ENCODE data around the gene TSPAN32. TPM values are rescaled to one million over a fixed set of nuclear protein-coding genes. Genes with fewer than 3 reads are reported as not detected.
"Not testable (repeated sequence)": the region's sequence is repeated elsewhere in the genome, so short reads cannot be mapped to it uniquely, and the experiment has no call there.

Gene TSPAN32
- polyA plus RNA-seq, 3 donors: 0.75 to 1.9 (median 1.7) TPM

DNA sequence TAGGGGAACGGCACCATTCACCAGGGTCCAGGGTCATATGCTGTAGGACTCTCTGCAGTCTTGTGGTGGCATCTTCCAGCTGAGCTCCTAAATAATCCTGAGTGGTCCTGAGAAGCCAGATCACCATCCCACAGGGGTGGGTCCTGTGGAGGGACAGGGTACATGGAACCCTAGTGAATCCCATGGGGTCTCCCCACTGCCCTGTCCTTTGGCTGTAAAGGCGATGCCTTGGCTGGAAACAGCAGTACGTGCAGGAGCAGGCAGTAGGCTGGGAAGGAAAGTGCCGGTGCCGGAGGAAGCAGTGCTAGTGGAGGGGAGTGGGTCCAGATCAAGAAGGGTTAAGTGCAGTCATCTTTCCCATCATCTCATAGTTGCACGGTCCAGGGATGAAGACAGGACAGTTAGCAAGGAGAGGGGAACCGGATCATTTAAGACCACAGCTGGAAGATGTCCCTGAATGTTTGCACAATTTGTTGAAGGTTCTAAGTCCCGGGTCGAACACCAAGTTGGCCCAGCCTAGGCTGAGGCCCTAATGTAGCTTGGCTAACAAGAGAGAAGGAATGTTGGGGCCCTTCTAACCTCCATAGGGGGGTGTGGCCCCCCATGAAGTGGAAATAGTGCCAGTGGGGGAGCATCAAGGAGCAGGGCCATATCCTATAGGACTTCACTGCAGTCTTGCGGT, 18.1 kb downstream of the TSPAN32 start:
- WGBS, 3 donors: 70 to 85% (median 73%) methylated on average over 10 of the region's 10 CpGs
- no peak overlapping the region for H3K27ac ChIP-seq (ENCODE audit: low read depth, low read length)

DNA sequence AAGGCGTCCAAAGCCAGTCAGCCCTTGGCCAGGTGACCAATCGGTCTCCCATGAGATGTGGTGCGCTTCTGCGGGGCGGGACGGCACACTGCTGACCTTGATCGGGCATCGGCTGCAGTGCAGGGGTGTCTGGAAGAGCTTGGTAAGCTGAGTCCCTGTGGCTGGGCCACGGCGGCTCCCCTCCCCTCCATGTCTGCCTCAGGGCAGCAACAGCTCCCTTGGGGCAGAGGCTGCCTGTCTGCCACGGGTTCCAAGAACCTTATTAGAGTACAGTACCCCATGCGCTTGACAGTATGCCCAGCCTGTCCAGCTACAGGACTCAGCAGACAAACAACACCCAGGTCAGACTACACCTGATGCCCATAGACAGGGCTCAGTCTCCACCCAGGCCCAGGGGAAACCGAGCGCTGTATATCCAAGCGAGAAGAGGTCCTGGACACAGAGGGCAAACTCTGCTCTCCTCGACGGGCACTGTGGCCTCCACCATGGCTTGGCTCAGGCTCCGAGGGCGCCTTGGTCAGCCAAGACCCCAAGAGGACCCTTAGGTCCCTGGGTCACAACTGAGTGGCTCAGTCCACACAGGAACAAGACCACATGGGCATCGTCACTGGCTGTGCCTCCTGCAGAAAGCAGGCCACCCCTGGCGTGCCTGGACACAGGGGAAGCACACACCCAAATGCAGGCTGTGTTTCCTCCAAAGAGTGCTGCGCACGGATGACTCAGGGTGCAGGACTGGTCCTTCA, 18.9 kb downstream of the TSPAN32 start:
- no peak overlapping the region for H3K27ac ChIP-seq (ENCODE audit: low read depth, low read length)
- WGBS, 3 donors: 79 to 85% (median 85%) methylated on average over 23 of the region's 23 CpGs

DNA sequence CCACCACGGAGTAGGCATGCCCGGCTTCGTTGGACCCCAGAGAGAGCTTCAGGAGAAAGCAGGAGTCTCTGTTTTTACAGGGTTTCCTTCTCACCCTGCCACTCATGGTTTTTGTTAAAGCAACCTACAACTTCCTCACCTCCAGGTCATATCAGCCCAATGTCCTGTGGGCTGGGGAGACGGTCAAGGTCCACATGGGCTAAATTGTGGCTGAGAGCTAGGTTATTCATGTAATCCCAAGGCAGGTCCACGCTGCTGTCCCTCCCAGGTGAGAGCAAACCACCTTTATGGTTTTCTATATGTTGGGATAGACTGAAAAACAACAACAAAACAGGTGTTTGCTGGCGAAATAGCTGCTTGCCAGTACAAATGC, 19.5 kb downstream of the TSPAN32 start:
- WGBS, 3 donors: 79 to 88% (median 88%) methylated on average over 6 of the region's 6 CpGs
- H3K27ac ChIP-seq (ENCODE audit: low read depth, low read length): no peak overlapping the region

DNA sequence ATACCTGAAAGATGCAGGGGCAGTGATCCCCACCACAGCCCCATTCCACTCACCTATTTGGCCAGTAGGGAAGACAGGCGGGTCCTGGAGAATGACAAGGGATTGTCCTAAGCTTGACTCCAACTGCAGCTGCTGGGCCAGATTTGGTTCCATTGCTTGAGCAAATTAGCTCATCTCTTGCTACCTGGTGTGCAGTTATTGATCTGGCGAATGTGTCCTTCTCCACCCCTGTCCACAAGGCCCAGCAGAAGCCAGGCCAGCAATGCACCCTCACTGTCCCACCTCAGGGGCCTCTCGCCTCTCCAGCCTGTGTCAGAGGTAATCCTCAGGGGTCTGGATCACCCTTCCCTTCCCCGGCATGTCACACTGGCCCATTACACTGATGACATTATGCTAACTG, 23.3 kb downstream of the TSPAN32 start:
- H3K27ac ChIP-seq (ENCODE audit: low read depth, low read length): no peak overlapping the region
- WGBS, 3 donors: 90 to 99% (median 95%) methylated on average over 4 of the region's 4 CpGs

DNA sequence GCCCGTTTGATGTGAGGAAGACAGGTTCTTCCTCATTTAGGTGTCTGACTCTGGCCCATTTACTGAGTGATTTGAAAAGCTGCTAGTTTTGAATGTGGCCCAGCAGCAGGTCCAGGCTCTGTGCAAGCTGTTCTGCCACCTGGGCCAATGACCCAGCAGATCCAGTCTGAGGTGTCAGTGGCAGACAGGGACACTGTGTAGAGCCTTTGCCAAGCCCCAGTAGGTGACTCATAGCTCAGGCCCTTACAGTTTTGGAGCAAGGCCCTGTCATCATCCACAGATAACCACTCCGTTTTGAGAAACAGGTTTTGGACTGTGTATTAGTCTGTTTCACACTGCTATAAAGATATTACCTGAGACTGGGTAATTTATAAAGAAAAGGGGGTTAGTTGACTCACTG, 23.9 kb downstream of the TSPAN32 start:
- 51 to 77% (median 70%) methylated on average over 2 of the region's 2 CpGs for WGBS, 3 donors
- no peak overlapping the region for H3K27ac ChIP-seq (ENCODE audit: low read depth, low read length)

DNA sequence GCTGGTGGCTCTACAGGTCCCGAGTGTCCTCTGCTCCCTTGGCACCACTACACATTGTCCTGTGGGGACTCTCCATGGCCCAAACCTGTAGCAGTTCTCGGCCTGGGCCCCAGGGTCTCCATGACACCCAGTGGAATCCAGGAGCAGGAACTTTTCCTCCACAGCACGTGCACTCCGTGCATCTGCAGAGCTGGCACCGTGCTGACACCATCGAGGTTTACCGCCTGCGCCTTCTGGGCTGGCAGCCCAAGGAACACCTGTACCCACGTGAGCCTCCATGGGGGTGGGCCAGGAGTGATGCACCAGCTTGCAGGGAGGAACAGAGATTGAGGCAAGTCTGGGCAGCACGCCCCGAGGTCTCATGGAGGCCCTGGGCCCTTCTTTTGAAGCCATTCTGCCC, 25.2 kb downstream of the TSPAN32 start:
- no peak overlapping the region for H3K27ac ChIP-seq (ENCODE audit: low read depth, low read length)
- WGBS, 3 donors: 87 to 95% (median 91%) methylated on average over 11 of the region's 11 CpGs

DNA sequence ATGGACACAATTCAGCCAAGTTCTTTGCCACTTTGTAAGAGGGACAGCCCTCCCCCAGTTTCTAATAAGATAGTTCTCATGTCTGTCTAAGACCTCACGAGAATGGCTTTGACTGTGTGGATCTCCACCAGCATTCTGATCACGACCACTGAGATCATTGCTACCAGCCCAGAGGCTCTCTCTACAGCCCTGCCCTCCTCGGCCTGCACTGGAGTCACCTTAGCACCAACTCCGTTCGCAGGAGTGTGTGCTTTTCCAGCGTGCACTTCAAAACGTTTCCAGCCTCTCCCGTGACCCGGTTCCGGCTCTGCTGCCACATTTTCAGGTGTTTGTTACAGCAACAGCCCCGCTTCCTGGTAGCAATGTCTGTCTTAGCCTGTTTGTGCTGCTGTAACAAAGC, 26.2 kb downstream of the TSPAN32 start:
- 90 to 92% (median 92%) methylated on average over 11 of the region's 11 CpGs for WGBS, 3 donors
- H3K27ac ChIP-seq (ENCODE audit: low read depth, low read length): no peak overlapping the region

DNA sequence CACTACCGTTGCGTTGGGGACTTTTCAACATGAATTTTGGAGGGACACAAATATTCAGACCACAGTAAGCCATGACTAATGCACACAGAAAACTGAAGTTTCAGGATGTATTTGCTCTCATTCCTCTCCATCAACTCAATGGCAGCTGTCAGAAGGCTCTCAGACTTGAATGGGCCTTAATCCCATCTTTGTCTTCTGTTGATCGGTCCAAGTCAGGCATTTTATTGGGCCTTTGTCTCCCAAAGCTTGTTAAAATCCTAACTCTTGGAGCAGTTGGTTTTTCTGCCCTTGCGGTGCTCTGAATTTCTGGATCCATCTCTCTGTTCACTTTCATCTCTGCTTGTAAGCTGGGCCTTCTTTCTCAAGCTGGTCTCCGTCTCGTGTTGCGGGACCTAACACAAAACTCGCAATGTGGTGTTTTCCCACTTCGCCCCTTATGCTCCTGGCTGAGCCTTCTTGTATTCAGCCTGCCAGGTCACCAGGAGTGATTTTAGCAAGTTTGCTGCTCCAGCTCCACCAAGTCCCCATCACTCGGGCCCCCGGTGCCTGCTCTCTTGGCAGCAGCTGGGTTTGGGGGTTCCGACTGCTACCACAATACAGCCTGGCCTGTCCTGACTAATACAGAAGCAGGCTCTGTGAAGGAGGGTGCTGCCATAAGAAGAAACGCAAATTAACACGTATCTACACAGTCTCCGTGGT, 27.0 kb downstream of the TSPAN32 start:
- WGBS, 3 donors: 91 to 96% (median 94%) methylated on average over 15 of the region's 15 CpGs
- H3K27ac ChIP-seq (ENCODE audit: low read depth, low read length): no peak overlapping the region

DNA sequence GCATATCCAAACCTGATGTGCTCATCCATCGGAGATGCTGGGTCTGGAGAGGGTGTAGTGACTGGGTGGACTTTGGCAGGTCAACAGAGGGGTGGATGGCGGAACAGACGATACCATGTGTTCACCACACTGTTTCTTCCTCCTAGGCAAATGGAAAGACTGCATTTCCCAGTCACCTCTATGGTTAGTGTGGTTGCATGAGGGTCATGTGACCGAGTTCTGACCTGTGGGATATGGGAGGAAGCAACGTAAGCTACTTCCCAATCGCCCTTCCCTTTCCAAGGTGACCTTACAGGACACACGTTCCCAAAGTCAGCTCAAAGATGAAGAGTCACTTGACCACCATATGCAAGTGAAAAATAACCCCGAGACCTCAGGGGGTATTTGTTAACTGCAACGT, 27.7 kb downstream of the TSPAN32 start:
- no peak overlapping the region for H3K27ac ChIP-seq (ENCODE audit: low read depth, low read length)
- WGBS, 3 donors: 89 to 92% (median 89%) methylated on average over 9 of the region's 9 CpGs

DNA sequence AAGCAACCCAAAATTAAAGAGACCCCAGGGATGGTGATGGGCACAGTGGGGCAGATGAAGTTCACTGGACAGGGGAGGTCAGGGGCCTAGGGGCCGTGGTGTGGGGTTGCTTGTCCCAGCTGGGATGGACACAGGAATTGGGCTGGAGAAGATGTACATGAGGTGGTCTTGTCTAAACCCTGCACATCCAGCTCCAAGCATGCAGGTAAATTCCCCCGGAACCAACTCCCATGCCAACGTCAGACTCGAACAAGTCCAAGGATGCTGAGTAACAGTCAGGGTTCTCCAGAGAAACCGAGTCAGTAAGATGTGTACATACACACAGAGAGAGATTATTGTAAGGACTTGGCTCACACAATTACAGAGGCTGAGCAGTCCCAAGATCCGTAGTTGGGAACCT, 28.9 kb downstream of the TSPAN32 start:
- WGBS, 3 donors: 87 to 95% (median 90%) methylated on average over 6 of the region's 6 CpGs
- H3K27ac ChIP-seq (ENCODE audit: low read depth, low read length): no peak overlapping the region

DNA sequence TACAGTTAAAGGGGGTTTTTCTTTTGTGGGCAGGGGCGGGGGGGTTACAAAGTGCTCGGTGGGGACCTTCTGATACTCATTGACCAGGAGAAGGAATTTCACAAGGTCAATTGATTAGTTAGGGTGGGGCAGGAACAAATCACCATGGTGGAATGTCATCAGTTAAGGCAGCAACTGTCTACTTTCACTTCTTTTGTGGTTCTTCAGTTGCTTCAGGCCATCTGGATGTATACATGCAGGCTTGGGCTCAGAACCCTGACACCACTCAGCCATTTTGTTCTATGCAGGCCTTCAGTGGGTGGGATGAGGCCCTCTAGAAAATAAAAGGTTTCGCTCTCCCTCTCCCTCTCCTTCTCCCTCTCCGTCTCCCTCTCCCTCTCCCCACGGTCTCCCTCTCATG, 29.6 kb downstream of the TSPAN32 start:
- no peak overlapping the region for H3K27ac ChIP-seq (ENCODE audit: low read depth, low read length)
- 81 to 95% (median 93%) methylated on average over 5 of the region's 5 CpGs for WGBS, 3 donors

DNA sequence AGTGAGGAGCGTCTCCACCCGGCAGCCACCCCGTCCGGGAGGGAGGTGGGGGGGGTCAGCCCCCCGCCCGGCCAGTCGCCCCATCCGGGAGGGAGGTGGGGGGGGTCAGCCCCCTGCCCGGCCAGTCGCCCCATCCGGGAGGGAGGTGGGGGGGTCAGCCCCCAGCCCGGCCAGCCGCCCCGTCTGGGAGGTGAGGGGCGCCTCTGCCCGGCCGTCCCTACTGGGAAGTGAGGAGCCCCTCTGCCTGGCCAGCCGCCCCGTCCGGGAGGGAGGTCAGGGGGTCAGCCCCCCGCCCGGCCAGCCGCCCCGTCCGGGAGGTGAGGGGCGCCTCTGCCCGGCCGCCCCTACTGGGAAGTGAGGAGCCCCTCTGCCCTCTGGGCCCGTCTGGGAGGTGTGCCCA, 30.8 kb downstream of the TSPAN32 start:
- not testable (repeated sequence) for H3K27ac ChIP-seq (ENCODE audit: low read depth, low read length)
- WGBS, 3 donors: 88 to 91% (median 90%) methylated on average over 7 to 20 of the region's 29 CpGs

DNA sequence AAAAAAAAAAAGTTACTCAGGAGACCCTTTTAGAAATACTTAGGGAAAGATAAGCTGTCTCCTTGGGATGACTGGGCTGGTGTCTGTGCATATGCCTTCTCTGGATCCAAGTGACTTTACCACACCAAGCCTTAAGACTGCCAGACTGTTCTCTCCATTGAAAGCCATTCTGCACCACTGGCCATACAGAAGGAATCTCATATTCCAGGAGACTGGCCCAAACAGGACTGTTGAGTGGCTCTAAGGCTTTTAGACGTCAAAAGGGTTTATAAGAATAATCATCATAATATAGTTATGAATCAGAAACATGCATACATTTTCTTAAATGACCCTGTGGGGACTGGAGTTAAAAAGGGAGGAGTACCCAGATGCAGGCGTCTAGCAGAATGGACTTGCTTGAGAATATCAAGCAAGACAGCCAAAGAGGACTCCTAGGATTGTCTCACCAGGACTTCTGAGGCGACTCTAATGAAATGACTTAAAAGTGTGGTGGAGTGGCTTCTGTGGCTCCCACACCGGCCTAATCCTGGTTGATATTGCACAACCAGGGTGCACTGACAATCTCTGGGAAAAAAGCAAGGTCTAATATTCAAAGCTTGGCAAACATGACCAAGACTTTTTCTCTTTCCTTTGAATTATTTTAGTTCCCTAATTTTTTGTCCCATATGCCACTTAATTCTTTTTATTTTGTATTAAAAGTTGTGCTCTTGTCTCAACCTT, 31.8 kb downstream of the TSPAN32 start:
- WGBS, 3 donors: 47 to 76% (median 58%) methylated on average over 2 of the region's 4 CpGs

DNA sequence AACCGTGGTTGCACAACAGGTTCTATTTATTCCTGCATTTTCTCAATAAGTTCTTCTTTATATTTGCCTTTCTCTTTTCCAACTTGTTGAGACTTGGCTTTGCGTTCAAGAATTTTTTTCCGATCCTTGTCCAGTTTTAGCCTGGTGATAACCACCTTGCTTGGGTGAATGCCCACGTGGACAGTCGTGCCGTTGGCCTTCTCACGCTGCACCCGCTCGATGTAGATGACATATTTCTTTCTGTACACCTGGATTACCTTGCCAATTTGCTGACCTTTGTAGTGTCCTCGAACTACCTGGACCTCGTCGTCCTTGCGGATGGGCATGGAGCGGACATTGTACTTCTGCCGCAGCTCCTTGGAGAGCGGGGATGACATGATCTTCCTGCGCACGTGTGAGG, 33.5 kb downstream of the TSPAN32 start:
- H3K27ac ChIP-seq (ENCODE audit: low read depth, low read length): not testable (repeated sequence)

More for the DNA sequence above, 31.8 kb downstream of the TSPAN32 start:
- not testable (repeated sequence) for H3K27ac ChIP-seq (ENCODE audit: low read depth, low read length)

DNA sequence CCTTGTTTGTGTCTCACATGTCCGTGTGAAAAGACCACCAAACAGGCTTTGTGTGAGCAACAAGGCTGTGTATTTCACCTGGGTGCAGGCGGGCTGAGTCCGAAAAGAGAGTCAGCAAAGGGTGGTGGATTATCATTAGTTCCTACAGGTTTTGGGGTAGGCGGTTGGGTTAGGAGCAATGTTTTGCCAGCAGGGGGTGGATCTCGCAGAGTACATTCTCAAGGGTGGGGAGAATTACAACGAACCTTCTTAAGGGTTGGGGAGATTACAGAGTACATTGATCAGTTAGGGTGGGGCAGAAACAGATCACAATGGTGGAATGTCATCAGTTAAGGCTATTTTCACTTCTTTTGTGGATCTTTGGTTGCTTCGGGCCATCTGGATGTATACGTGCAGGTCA, 36.9 kb downstream of the TSPAN32 start:
- WGBS, 3 donors: 77 to 85% (median 83%) methylated on average over 8 of the region's 8 CpGs

More for the DNA sequence above, 33.5 kb downstream of the TSPAN32 start:
- WGBS, 3 donors: 93 to 95% (median 95%) methylated on average over 17 to 18 of the region's 18 CpGs

DNA sequence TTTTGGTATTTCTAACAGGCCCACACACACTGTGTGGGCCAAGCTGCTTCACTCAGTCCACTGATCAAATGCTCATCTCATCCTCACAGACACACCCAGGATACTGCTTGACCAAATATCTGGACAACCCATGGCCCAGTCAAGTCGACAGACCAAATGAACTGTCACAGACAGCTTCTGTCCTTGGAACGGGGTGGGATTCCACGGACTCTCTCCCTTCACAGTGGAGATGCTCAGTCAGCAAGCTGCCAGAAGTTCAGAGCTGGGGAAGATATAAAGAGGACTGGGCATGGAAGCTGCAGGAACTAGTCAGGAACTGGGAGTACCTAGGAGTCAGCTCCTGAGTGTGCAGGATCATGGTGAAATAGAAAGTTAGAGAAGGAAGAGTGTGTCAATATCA, 40.7 kb downstream of the TSPAN32 start:
- H3K27ac ChIP-seq (ENCODE audit: low read depth, low read length): no peak overlapping the region
- 88 to 95% (median 93%) methylated on average over 3 of the region's 3 CpGs for WGBS, 3 donors

More for the DNA sequence above, 36.9 kb downstream of the TSPAN32 start:
- not testable (repeated sequence) for H3K27ac ChIP-seq (ENCODE audit: low read depth, low read length)

DNA sequence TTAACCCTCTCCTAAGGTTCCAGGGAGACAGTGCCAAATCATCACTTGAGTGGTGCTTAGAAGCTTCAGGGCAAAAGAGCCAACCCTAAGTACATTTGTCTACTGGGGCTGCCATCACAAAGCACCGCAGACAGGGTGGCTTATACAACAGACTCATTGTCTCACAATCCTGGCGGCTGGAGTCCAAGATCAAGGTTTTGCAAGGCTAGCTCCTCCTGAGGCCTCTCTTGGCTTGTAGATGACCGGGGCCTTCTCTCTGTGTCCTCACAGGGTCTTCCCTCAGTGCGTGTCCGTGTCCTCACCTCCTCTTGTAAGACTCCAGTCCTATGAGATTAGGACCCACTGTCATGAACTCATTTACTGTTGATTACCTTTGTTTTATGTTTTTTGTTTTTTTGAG, 41.2 kb downstream of the TSPAN32 start:
- H3K27ac ChIP-seq (ENCODE audit: low read depth, low read length): no peak overlapping the region
- WGBS, 3 donors: 62 to 83% (median 77%) methylated on average over 5 of the region's 5 CpGs

DNA sequence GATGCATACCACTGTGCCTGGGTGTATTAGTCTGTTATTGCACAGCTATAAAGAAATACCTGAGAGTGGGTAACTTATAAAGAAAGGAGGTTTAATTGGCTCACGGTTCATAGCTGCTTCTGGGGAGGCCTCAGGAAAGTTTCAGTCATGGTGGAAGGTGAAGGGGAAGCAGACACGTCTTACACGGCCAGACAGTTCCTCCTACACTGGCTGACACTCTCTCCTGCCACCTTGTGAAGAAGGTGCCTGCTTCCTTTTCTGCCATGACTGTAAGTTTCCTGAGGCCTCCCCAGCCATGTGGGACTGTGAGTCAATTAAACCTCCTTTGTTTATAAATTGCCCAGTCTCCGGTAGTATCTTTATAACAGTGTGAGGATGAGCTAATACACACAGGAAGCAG, 41.7 kb downstream of the TSPAN32 start:
- H3K27ac ChIP-seq (ENCODE audit: low read depth, low read length): no peak overlapping the region
- 71 to 81% (median 72%) methylated on average over 4 of the region's 4 CpGs for WGBS, 3 donors

DNA sequence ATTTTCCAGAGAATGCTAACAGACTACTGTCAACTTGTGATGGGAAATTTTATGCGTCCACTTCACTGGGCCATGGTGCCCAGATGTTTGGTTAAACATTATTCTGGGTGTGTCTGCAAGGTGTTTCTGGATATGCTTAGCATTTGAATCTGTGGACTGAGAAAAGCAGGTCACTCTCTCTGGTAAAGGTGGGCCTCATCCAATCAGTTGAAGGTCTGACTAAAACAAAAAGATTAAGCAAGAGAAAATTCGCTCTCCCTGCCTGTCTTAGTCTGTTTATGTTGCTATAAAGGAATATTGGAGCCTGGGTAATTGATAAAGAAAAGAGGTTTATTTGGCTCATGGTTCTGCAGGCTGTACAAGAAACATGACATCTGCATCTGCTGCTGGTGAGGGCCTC, 43.2 kb downstream of the TSPAN32 start:
- no peak overlapping the region for H3K27ac ChIP-seq (ENCODE audit: low read depth, low read length)
- 81 to 92% (median 85%) methylated on average over 2 of the region's 2 CpGs for WGBS, 3 donors

All from adipose tissue (tissue), 3 donors.